ENCODE results near the gene SLC35D3. TPM values are rescaled to one million over a fixed set of nuclear protein-coding genes. Genes with fewer than 3 reads are reported as not detected.
"Not testable (repeated sequence)": the region's sequence is repeated elsewhere in the genome, so short reads cannot be mapped to it uniquely, and the experiment has no call there.

SLC35D3 gene
- total and polyA plus RNA-seq, 10 of the 15 experiments (the other 5 are each of a cell fraction or from before 2014, with no cell fraction given): not detected

DNA sequence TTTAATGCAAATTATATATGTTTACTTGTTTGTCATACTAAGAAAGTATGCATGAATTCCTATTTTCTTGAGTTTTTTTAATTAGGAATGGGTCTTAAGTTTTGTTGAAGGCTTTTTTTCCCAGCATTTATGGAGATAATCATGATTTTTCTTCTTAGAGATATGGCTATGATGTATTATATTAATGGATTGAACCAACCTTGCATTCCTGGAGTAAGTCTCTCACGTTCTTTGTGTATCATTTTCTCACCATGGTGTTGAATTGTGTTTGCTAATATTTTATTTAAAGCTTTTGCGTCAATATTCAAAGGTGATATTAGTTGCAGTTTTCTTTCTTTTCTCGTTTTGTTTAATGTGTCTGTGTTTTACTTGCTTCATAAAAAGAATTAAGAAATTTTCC is 48.4 kb upstream of the SLC35D3 start:
- RAD21 ChIA-PET (ENCODE audit: unreplicated experiment): no interaction called here
- no peak overlapping the region for H3K4me2 ChIP-seq (ENCODE audit: control insufficient read depth, insufficient read depth)
- CTCF ChIA-PET: interaction anchor here (0.7 kb wide), 1 partner anchor 12 kb away, joined by 3 read pairs; no protein-coding TSS in a partner anchor
- H3K9me3 ChIP-seq (replicated peaks; ENCODE audit: control insufficient read depth, insufficient read depth, low read length): peaks cover 1% of the 10 kb centered on the region; the same call in 2 of the 3 replicates
- H3K36me3 ChIP-seq (ENCODE audit: control insufficient read depth in 2 of 2, insufficient read depth in 2 of 2, low read length in 1 of 2): no peaks in the 10 kb centered on the region
- no peaks in the 10 kb centered on the region for H3K79me2 ChIP-seq (ENCODE audit: control insufficient read depth, insufficient read depth, low read length)
- H3K27ac ChIP-seq (ENCODE audit: control insufficient read depth, insufficient read depth): no peak overlapping the region
- 93% methylated on average over 3 of the region's 3 CpGs for WGBS (ENCODE audit: insufficient coverage, insufficient replicate concordance, low lambda C conversion rate, missing lambda C conversion rate)
- DNase-seq (ENCODE audit: low read depth, low spot score) (no peak), ATAC-seq (no peak), FAIRE-seq (no peak)
- H3K27me3 ChIP-seq (replicated peaks in 1 of 2; ENCODE audit: control insufficient read depth in 2 of 2, insufficient read depth in 2 of 2, low read length in 1 of 2): no peaks in the 10 kb centered on the region
- H3K4me1 ChIP-seq (ENCODE audit: control insufficient read depth, insufficient read depth, low read length): no peaks in the 10 kb centered on the region
- H3K4me3 ChIP-seq: no peak overlapping the region
- POLR2A ChIA-PET: no interaction called here
- SMC1A ChIA-PET (ENCODE audit: uncharacterized antibody, unreplicated experiment): no interaction called here
- H4K20me1 ChIP-seq (ENCODE audit: control insufficient read depth, insufficient read depth): no peaks in the 10 kb centered on the region
- in situ Hi-C loops (cut with MboI) (no loop called here), intact Hi-C loops (cut with micrococcal nuclease; ENCODE audit: unreplicated experiment) (no loop called here)
- no peak overlapping the region for H3K9ac ChIP-seq (ENCODE audit: control insufficient read depth, insufficient read depth, low read length)
- H2AFZ ChIP-seq (ENCODE audit: control insufficient read depth, low read depth, low read length): no peak overlapping the region
- TF ChIP-seq CBX5 (IDR thresholded peaks at IDR 0.05; ENCODE audit: low read depth) (peak; percentile 35; the same call in 1 of the 2 replicates), SMAD1 (IDR thresholded peaks at IDR 0.05; ENCODE audit: low read depth, partially characterized antibody) (no peak), MEF2A (IDR thresholded peaks at IDR 0.05; ENCODE audit: insufficient read depth, low read depth, low read length) (no peak)
- BruUV-seq (replicated peaks): no TSS peak

DNA sequence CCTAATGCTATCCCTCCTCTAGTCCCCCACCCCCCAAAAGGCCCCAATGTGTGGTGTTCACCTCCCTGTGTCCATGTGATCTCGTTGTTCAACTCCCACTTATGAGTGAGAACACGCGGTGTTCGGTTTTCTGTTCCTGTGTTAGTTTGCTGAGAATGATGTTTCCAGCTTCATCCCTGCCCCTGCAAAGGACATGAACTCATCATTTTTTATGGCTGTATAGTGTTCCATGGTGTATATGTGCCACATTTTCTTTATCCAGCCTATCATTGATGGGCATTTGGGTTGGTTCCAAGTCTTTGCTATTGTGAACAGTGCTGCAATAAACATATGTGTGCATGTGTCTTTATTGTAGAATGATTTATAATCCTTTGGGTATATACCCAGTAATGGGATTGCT is 45.6 kb upstream of the SLC35D3 start:
- SMC1A ChIA-PET (ENCODE audit: uncharacterized antibody, unreplicated experiment); FAIRE-seq; ATAC-seq; H3K9ac ChIP-seq (ENCODE audit: control insufficient read depth, insufficient read depth, low read length); DNase-seq (ENCODE audit: low read depth, low spot score); intact Hi-C loops (cut with micrococcal nuclease; ENCODE audit: unreplicated experiment); RAD21 ChIA-PET (ENCODE audit: unreplicated experiment); H3K4me1 ChIP-seq (ENCODE audit: control insufficient read depth, insufficient read depth, low read length); H3K4me2 ChIP-seq (ENCODE audit: control insufficient read depth, insufficient read depth); H3K27me3 ChIP-seq (replicated peaks in 1 of 2; ENCODE audit: control insufficient read depth in 2 of 2, insufficient read depth in 2 of 2, low read length in 1 of 2); POLR2A ChIA-PET; CTCF ChIA-PET; H4K20me1 ChIP-seq (ENCODE audit: control insufficient read depth, insufficient read depth); H3K36me3 ChIP-seq (ENCODE audit: control insufficient read depth in 2 of 2, insufficient read depth in 2 of 2, low read length in 1 of 2); H3K79me2 ChIP-seq (ENCODE audit: control insufficient read depth, insufficient read depth, low read length); BruUV-seq (replicated peaks); H2AFZ ChIP-seq (ENCODE audit: control insufficient read depth, low read depth, low read length); H3K9me3 ChIP-seq (replicated peaks; ENCODE audit: control insufficient read depth, insufficient read depth, low read length); H3K4me3 ChIP-seq; in situ Hi-C loops (cut with MboI); H3K27ac ChIP-seq (ENCODE audit: control insufficient read depth, insufficient read depth): not testable (repeated sequence)
- 98% methylated on average over 4 of the region's 4 CpGs for WGBS (ENCODE audit: insufficient coverage, insufficient replicate concordance, low lambda C conversion rate, missing lambda C conversion rate)

Data from GM12878 (cell line).